CD8-positive, alpha-beta memory T cell (primary cell): Measurements from ENCODE around the gene ERICH3. TPM values are rescaled to one million over a fixed set of nuclear protein-coding genes. Genes with fewer than 3 reads are reported as not detected.

Source experiments
- CTCF ChIA-PET: fragments of 350-600 bp; sonication (Branson Sonifier 250); formaldehyde crosslinking; loops from one replicate; lab custom pipeline; 2021; ENCODE audit warnings: antibody characterized with exemption; lab: Charles Lee
- POLR2A ChIA-PET: fragments of 350-600 bp; sonication (Branson Sonifier 250); formaldehyde crosslinking; loops from one replicate; lab custom pipeline; 2021; ENCODE audit warnings: antibody characterized with exemption; lab: Charles Lee
- DNase-seq, 5 donors: peaks; one replicate each; pipeline versions ENCODE4 v3.0.0 to v3.0.0-alpha.2; 2020 to 2022; ENCODE audit warnings: mixed read lengths in 1 of 5
- H3K27ac ChIP-seq: one replicate; pipeline ENCODE4 v1.7.0; 2013; ENCODE audit warnings: low read depth, mild to moderate bottlenecking, low read length, moderate library complexity
- H3K27me3 ChIP-seq: 2 replicates; pipeline ENCODE4 v1.7.0; 2013; ENCODE audit warnings: low read length, mild to moderate bottlenecking; ENCODE audit not compliant: insufficient read depth, poor library complexity, severe bottlenecking
- H3K36me3 ChIP-seq: 2 replicates; pipeline ENCODE4 v1.7.0; 2013; ENCODE audit warnings: mild to moderate bottlenecking, low read length, moderate library complexity; ENCODE audit not compliant: insufficient read depth
- H3K4me1 ChIP-seq: 2 replicates; pipeline ENCODE4 v1.7.0; 2013; ENCODE audit warnings: mild to moderate bottlenecking, low read length, moderate library complexity; ENCODE audit not compliant: insufficient read depth
- H3K4me3 ChIP-seq: 2 replicates; pipeline ENCODE4 v1.7.0; 2013; ENCODE audit warnings: mild to moderate bottlenecking, low read length
- H3K9me3 ChIP-seq: 2 replicates; pipeline ENCODE4 v1.7.0; 2013; ENCODE audit warnings: mild to moderate bottlenecking, low read length
- H3K27ac Mint-ChIP-seq, 8 donors: one replicate each; pipeline ENCODE4 v1.8.0; 2020 to 2021; ENCODE audit warnings: mixed read lengths in 8 of 8, mild to moderate bottlenecking in 6 of 8, inconsistent platforms in 3 of 8, moderate library complexity in 3 of 8
- H3K27me3 Mint-ChIP-seq, 2 donors: one replicate each; pipeline ENCODE4 v1.8.0; 2020 to 2021; ENCODE audit warnings: mixed read lengths in 2 of 2, mild to moderate bottlenecking in 1 of 2, moderate library complexity in 1 of 2
- H3K36me3 Mint-ChIP-seq, 3 donors: one replicate each; pipeline ENCODE4 v1.8.0; 2020 to 2021; ENCODE audit warnings: mixed read lengths in 3 of 3, inconsistent platforms in 1 of 3, mild to moderate bottlenecking in 1 of 3
- H3K4me1 Mint-ChIP-seq, 3 donors: one replicate each; pipeline ENCODE4 v1.8.0; 2020 to 2021; ENCODE audit warnings: mixed read lengths in 3 of 3, inconsistent platforms in 1 of 3, mild to moderate bottlenecking in 1 of 3
- H3K4me3 Mint-ChIP-seq, 7 donors: one replicate each; pipeline ENCODE4 v1.8.0; 2020 to 2021; ENCODE audit warnings: mixed read lengths in 7 of 7, mild to moderate bottlenecking in 6 of 7, moderate library complexity in 4 of 7, inconsistent platforms in 2 of 7
- H3K9me3 Mint-ChIP-seq, 5 donors: one replicate each; pipeline ENCODE4 v1.8.0; 2020 to 2022; ENCODE audit warnings: mixed read lengths in 5 of 5, mild to moderate bottlenecking in 3 of 5, moderate library complexity in 2 of 5, inconsistent platforms in 1 of 5
- polyA plus RNA-seq: library from polyadenylated mRNA; unstranded; fragments of 300-500 nt; fragmentation: Illumina TruSeq; gene quantifications from one replicate; pipeline ENCODE4 v1.2.3, GENCODE V29; 2021
- total RNA-seq, 2 experiments: library from RNA; stranded (reverse); gene quantifications; one replicate each; pipeline ENCODE4 v1.2.3, GENCODE V29; 2021

Gene ERICH3
- total and polyA plus RNA-seq, 3 experiments from 2014 or later = not detected

DNA sequence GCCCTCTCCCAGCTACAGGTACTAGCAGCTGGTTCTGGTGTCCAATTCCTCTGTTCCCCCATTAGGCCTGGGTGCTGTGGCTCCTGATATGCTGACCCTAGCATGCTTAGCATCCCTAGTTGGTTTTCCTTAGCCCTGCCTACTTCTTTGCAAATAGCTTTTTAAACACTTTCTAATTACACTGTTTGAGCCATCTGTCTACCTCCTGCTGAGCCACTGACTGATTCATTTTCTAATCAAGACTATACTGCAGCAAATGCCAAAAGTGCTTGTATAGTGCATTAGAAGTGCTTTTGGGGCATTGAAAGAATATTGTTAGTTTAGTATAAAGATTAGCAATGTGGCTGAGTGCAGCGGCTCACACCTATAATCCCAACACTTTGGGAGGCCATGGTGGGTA, 36.3 kb downstream of the ERICH3 start:
- Histone ChIP-seq H3K4me1 (no peaks in the 10 kb centered on the region), H3K27ac (no peak overlapping the region), H3K27me3 (no peaks in the 10 kb centered on the region), H3K4me3 (no peak overlapping the region), H3K36me3 (no peaks in the 10 kb centered on the region), H3K9me3 (no peaks in the 10 kb centered on the region)
- H3K4me3 Mint-ChIP-seq = no peak overlapping the region
- H3K9me3 Mint-ChIP-seq = no peaks in the 10 kb centered on the region
- DNase-seq = no peak
- H3K4me1 Mint-ChIP-seq = no peaks in the 10 kb centered on the region
- H3K27me3 Mint-ChIP-seq = peaks cover 0 to 4% of the 10 kb centered on the region in 2 donors
- POLR2A ChIA-PET = no interaction called here
- no peak overlapping the region for H3K27ac Mint-ChIP-seq
- CTCF ChIA-PET = interaction anchor here (0.7 kb wide), 1 partner anchor 373 kb away, joined by 3 read pairs; no protein-coding TSS in a partner anchor
- H3K36me3 Mint-ChIP-seq = no peaks in the 10 kb centered on the region

DNA sequence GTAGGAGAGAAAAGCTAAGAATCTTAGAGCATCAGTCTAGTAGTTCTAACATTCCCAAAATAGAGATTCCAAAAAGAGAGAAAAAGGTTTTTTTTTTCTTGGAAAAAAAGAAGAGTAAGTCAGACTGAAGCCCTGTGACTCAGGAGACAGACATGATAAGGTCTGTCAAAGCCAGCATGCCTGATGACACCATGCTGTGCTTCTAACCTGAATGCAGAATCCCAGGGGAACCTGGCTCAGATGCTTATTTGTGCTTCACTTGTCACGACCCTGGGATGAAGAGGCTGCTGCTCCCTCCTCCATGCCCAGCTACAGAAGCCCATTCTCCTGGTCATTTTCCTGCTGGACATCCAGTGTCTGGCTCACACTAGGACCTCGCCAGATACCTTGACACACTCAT, 44.3 kb downstream of the ERICH3 start:
- no peaks in the 10 kb centered on the region for H3K36me3 ChIP-seq
- Mint-ChIP-seq H3K27ac (no peak overlapping the region), H3K9me3 (peaks cover 0 to 2% (median 0%) of the 10 kb centered on the region in 5 donors), H3K27me3 (peaks cover 0 to 1% of the 10 kb centered on the region in 2 donors), H3K4me1 (no peaks in the 10 kb centered on the region), H3K4me3 (no peak overlapping the region), H3K36me3 (no peaks in the 10 kb centered on the region)
- no peak for DNase-seq
- ChIA-PET CTCF (no interaction called here), POLR2A (no interaction called here)
- H3K9me3 ChIP-seq = no peaks in the 10 kb centered on the region
- H3K27ac ChIP-seq = no peak overlapping the region
- no peak overlapping the region for H3K4me3 ChIP-seq
- no peaks in the 10 kb centered on the region for H3K4me1 ChIP-seq
- H3K27me3 ChIP-seq = no peaks in the 10 kb centered on the region

DNA sequence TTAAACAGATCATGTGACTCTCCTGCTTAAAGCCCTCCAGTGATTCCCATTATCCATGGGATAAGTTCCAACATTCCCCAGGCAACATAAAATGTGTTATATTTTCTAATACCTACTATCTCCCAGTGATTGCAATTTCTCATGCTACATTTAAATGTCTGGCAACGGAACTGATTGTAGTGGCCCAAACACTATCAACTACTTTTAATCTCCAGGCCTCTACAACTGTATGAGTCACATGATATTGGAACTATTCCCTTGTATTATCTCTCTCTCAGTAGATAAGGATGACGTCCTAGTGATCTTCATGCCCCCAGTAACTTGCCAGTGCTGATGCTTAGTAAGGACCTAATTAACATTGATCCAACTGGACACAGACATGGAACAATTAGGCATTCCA, 49.9 kb downstream of the ERICH3 start:
- ChIA-PET CTCF (no interaction called here), POLR2A (no interaction called here)
- Mint-ChIP-seq H3K4me3 (no peak overlapping the region), H3K27ac (no peak overlapping the region), H3K27me3 (peaks cover 0 to 1% of the 10 kb centered on the region in 2 donors), H3K4me1 (no peaks in the 10 kb centered on the region), H3K36me3 (no peaks in the 10 kb centered on the region), H3K9me3 (no peaks in the 10 kb centered on the region)
- no peak overlapping the region for H3K4me3 ChIP-seq
- H3K36me3 ChIP-seq = no peaks in the 10 kb centered on the region
- H3K27ac ChIP-seq = no peak overlapping the region
- no peaks in the 10 kb centered on the region for H3K9me3 ChIP-seq
- H3K27me3 ChIP-seq = no peaks in the 10 kb centered on the region
- no peak for DNase-seq
- H3K4me1 ChIP-seq = no peaks in the 10 kb centered on the region

DNA sequence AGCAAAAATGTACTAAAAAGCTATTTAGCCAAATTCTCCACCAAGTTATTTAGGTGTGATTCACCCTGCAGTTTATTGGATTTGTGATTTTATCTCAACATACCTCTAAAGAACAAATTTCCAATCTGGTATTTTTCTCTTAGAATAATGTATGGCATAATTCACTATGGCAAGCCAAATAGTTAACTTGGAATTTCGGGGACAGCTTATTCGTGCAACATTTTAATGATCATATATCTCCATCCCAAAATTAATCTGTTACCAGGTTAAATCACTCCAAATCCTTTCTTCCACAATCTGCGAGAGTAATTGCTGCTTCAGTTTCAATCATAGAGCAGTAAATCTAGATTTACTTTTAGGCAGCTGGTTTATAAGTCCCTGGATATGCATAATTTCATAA, 53.4 kb downstream of the ERICH3 start:
- DNase-seq = no peak
- no peaks in the 10 kb centered on the region for H3K4me1 Mint-ChIP-seq
- H3K9me3 Mint-ChIP-seq = no peaks in the 10 kb centered on the region
- ChIA-PET CTCF (no interaction called here), POLR2A (no interaction called here)
- no peaks in the 10 kb centered on the region for H3K36me3 Mint-ChIP-seq
- Histone ChIP-seq H3K27ac (no peak overlapping the region), H3K36me3 (no peaks in the 10 kb centered on the region), H3K4me1 (no peaks in the 10 kb centered on the region), H3K27me3 (no peaks in the 10 kb centered on the region), H3K9me3 (no peaks in the 10 kb centered on the region), H3K4me3 (no peak overlapping the region)
- peaks cover 0 to 1% of the 10 kb centered on the region in 2 donors for H3K27me3 Mint-ChIP-seq
- H3K4me3 Mint-ChIP-seq = no peak overlapping the region
- H3K27ac Mint-ChIP-seq = no peak overlapping the region

DNA sequence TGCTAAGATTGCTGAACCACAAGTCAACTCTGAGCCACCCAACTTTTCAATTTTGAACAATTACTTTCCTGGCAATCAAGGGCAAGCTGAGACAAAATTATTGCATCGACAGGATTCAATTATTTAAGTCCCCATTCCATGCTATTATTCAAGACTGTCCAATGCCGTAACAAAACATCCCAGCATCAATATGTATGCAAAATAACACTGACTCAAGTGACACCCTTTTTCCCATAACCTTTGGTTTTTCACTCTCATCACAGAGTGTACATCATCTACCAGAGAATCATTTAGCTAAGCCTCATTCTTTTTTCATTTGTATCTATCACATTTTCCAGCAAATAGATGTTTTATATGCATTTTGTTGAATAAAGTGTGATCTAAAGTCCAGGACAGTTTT, 54.6 kb downstream of the ERICH3 start:
- Mint-ChIP-seq H3K36me3 (no peaks in the 10 kb centered on the region), H3K4me1 (no peaks in the 10 kb centered on the region), H3K27ac (no peak overlapping the region), H3K9me3 (no peaks in the 10 kb centered on the region), H3K27me3 (peaks cover 0 to 1% of the 10 kb centered on the region in 2 donors), H3K4me3 (no peak overlapping the region)
- POLR2A ChIA-PET = no interaction called here
- H3K9me3 ChIP-seq = no peaks in the 10 kb centered on the region
- no peak overlapping the region for H3K4me3 ChIP-seq
- no peaks in the 10 kb centered on the region for H3K4me1 ChIP-seq
- CTCF ChIA-PET = no interaction called here
- no peak overlapping the region for H3K27ac ChIP-seq
- H3K27me3 ChIP-seq = no peaks in the 10 kb centered on the region
- DNase-seq = no peak
- H3K36me3 ChIP-seq = no peaks in the 10 kb centered on the region

DNA sequence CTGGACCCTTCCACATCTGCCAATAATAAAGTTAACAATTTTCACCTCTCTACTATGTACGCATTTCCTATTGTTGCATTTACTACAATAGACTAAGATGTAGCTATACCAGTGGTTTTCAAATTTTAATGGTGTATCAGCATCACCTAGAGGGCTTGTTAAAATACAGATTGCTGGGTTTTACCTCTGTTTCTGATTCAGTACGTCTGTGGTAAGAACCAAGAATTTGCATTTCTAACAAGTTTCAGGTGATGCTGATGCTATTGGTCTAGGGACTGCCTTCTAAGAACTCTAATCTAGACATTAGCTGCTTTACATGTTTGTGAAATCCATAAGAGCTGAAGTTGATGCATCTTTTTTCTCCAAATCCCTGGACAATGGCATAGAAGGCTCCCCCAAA, 59.7 kb downstream of the ERICH3 start:
- Mint-ChIP-seq H3K4me1 (no peaks in the 10 kb centered on the region), H3K36me3 (no peaks in the 10 kb centered on the region), H3K4me3 (no peak overlapping the region), H3K9me3 (no peaks in the 10 kb centered on the region), H3K27me3 (peaks cover 0 to 2% of the 10 kb centered on the region in 2 donors), H3K27ac (no peak overlapping the region)
- Histone ChIP-seq H3K27ac (no peak overlapping the region), H3K4me1 (no peaks in the 10 kb centered on the region), H3K9me3 (no peaks in the 10 kb centered on the region), H3K4me3 (no peak overlapping the region), H3K27me3 (no peaks in the 10 kb centered on the region), H3K36me3 (no peaks in the 10 kb centered on the region)
- POLR2A ChIA-PET = no interaction called here
- CTCF ChIA-PET = interaction anchor here (1.0 kb wide), 1 partner anchor 11 kb away, joined by 4 read pairs; no protein-coding TSS in a partner anchor
- no peak for DNase-seq

DNA sequence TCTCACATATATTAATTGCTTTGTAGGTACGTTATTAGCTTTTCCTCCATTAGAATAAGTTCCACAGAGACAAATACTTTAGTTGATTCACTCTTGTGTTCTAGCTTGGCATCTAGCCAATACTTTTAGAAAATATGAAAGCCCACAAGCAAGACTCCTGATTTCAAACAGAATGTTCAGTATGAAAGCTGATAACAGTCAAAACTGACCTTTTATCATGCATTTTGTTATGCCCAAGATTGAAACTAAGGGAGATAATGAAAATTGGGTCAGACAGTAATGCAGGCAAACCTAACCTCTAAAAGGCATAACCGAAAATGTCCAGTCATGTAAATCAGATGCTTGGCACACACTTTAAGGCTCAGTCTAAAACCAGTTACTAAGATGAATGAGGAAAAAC, 61.7 kb downstream of the ERICH3 start:
- no peaks in the 10 kb centered on the region for H3K9me3 Mint-ChIP-seq
- Histone ChIP-seq H3K4me1 (no peaks in the 10 kb centered on the region), H3K36me3 (no peaks in the 10 kb centered on the region), H3K9me3 (no peaks in the 10 kb centered on the region), H3K27ac (no peak overlapping the region), H3K27me3 (no peaks in the 10 kb centered on the region), H3K4me3 (no peak overlapping the region)
- peaks cover 0 to 2% of the 10 kb centered on the region in 2 donors for H3K27me3 Mint-ChIP-seq
- ChIA-PET CTCF (interaction anchor here (1.1 kb wide), 1 partner anchor 10 kb away, joined by 3 read pairs; no protein-coding TSS in a partner anchor), POLR2A (no interaction called here)
- H3K36me3 Mint-ChIP-seq = no peaks in the 10 kb centered on the region
- no peak for DNase-seq
- no peak overlapping the region for H3K4me3 Mint-ChIP-seq
- H3K4me1 Mint-ChIP-seq = no peaks in the 10 kb centered on the region
- no peak overlapping the region for H3K27ac Mint-ChIP-seq

DNA sequence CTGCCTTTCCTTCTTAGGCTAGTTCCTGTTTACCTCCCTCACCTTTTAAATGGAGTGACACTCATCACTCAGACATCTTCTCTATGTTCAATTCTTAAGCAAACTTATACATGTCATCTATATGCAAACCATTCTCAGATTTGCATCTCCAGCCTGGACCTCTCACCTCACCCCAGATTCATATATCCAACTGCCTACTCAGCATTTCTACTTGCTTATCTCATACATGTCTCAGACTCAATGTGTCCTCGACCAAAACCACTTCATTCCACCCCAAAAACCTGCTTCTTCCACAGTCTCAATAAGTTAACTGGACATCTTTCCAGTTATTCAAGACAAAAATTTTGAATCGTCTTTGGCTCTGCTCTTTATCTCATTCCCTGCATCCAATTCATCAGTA, 62.6 kb downstream of the ERICH3 start:
- Mint-ChIP-seq H3K9me3 (peaks cover 0 to 2% (median 0%) of the 10 kb centered on the region in 5 donors), H3K4me3 (no peak overlapping the region), H3K4me1 (no peaks in the 10 kb centered on the region), H3K36me3 (no peaks in the 10 kb centered on the region), H3K27me3 (peaks cover 0 to 2% of the 10 kb centered on the region in 2 donors), H3K27ac (no peak overlapping the region)
- no peak for DNase-seq
- no peaks in the 10 kb centered on the region for H3K9me3 ChIP-seq
- no peak overlapping the region for H3K4me3 ChIP-seq
- no peaks in the 10 kb centered on the region for H3K36me3 ChIP-seq
- no peak overlapping the region for H3K27ac ChIP-seq
- ChIA-PET POLR2A (no interaction called here), CTCF (interaction anchor here (1.1 kb wide), 1 partner anchor 9 kb away, joined by 3 read pairs; no protein-coding TSS in a partner anchor)
- no peaks in the 10 kb centered on the region for H3K4me1 ChIP-seq
- H3K27me3 ChIP-seq = no peaks in the 10 kb centered on the region
